Thyroid gland (tissue), 4 donors: ENCODE data around the gene GGA2.

Source experiments
- CTCF ChIP-seq, 6 experiments: fragments of 200-600 bp in 3 of 6; fragments of 450-650 bp in 3 of 6; sonication (generic) in 3 of 6; IDR thresholded peaks; one replicate each; pipeline ENCODE4 v1.5.1; 2016 to 2019; ENCODE audit warnings: antibody characterized with exemption in 6 of 6, mild to moderate bottlenecking in 2 of 6, inconsistent platforms in 1 of 6, moderate library complexity in 1 of 6
- POLR2A ChIP-seq, 2 donors: fragments of 450-650 bp; IDR thresholded peaks; one replicate each; pipeline ENCODE4 v1.6.1; 2017; ENCODE audit warnings: antibody characterized with exemption in 2 of 2, mild to moderate bottlenecking in 2 of 2, moderate library complexity in 1 of 2

- TF ChIP-seq CTCF (IDR thresholded peaks at IDR 0.05) (no peak), POLR2A (IDR thresholded peaks at IDR 0.05) (peak in 1 of 2 donors; percentile 32)
Observed at GRCh38 chr16:23496821-23497542, 13.3 kb downstream of the GGA2 start.
